Sigmoid colon (tissue), 4 donors: ENCODE data around the gene MYRIP.

Experiments used
- EP300 ChIP-seq, 4 donors: sonication (generic); formaldehyde crosslinking; IDR thresholded peaks; one replicate each; pipeline ENCODE4 v1.6.1; 2017; ENCODE audit warnings: antibody characterized with exemption in 4 of 4
- POLR2A ChIP-seq, 2 donors: fragments of 450-650 bp; IDR thresholded peaks; one replicate each; pipeline ENCODE4 v1.6.1; 2016; ENCODE audit warnings: antibody characterized with exemption in 2 of 2, mild to moderate bottlenecking in 2 of 2, moderate library complexity in 2 of 2
- POLR2AphosphoS5 ChIP-seq, 4 donors: sonication (generic); formaldehyde crosslinking; IDR thresholded peaks; one replicate each; pipeline ENCODE4 v1.6.1; 2017; ENCODE audit warnings: antibody characterized with exemption in 4 of 4

- TF ChIP-seq EP300 (IDR thresholded peaks at IDR 0.05) (no peak), POLR2AphosphoS5 (IDR thresholded peaks at IDR 0.05) (no peak), POLR2A (IDR thresholded peaks at IDR 0.05) (no peak)
Observed at GRCh38 chr3:40099871-40100270, 290.5 kb downstream of the MYRIP start.
